IMR-90 (cell line): Measurements from ENCODE around the gene TMEM235. TPM values are rescaled to one million over a fixed set of nuclear protein-coding genes. Genes with fewer than 3 reads are reported as not detected.

ENCODE experiments used
- ATAC-seq: fragments of 200-7000 bp; cut with Tn5 transposase; 2 replicates; pipeline ENCODE4 v1.9.1; 2020; ENCODE audit warnings: low read depth, mild to moderate bottlenecking, moderate library complexity
- BruUV-seq: library from RNA; stranded (reverse); fragments of 400-500 nt; replicated peaks from 2 replicates; lab custom pipeline; 2021; lab: Mats Ljungman, UMichigan
- CTCF ChIA-PET: fragments of 300-600 bp; formaldehyde crosslinking; extraction: SDS; loops from one replicate; lab custom pipeline; 2021; ENCODE audit warnings: antibody characterized with exemption; lab: Yijun Ruan, JAX
- POLR2A ChIA-PET: fragments of 300-600 bp; sonication (Branson Sonifier 250); formaldehyde crosslinking; loops from one replicate; lab custom pipeline; 2022; ENCODE audit warnings: antibody characterized with exemption; ENCODE audit not compliant: unreplicated experiment; lab: Charles Lee
- DNase-seq: peaks from one replicate; pipeline ENCODE4 v3.0.0; 2013
- H2AFZ ChIP-seq: replicated peaks from 2 replicates; pipeline ENCODE3; 2013; ENCODE audit warnings: low read length, mild to moderate bottlenecking; ENCODE audit not compliant: poor library complexity
- H2AK5ac ChIP-seq: 2 replicates; pipeline ENCODE4 v1.6.1; 2013; ENCODE audit warnings: low read depth, low read length, inconsistent platforms
- H2AK9ac ChIP-seq: replicated peaks from 2 replicates; pipeline ENCODE3; 2013; ENCODE audit warnings: mild to moderate bottlenecking, low read depth, low read length, moderate library complexity; ENCODE audit not compliant: poor library complexity
- H2BK120ac ChIP-seq: 2 replicates; pipeline ENCODE4 v1.6.1; 2013; ENCODE audit warnings: low read depth, low read length, inconsistent platforms
- H2BK15ac ChIP-seq: 3 replicates; pipeline ENCODE4 v1.6.1; 2013; ENCODE audit warnings: low read depth, low read length, inconsistent platforms
- H2BK20ac ChIP-seq: 2 replicates; pipeline ENCODE4 v1.6.1; 2013; ENCODE audit warnings: low read depth, mild to moderate bottlenecking, inconsistent platforms, low read length, moderate library complexity
- H2BK5ac ChIP-seq: 2 replicates; pipeline ENCODE4 v1.6.1; 2013; ENCODE audit warnings: mild to moderate bottlenecking, low read depth, low read length, inconsistent platforms; ENCODE audit not compliant: poor library complexity, severe bottlenecking
- H3K14ac ChIP-seq: replicated peaks from 2 replicates; pipeline ENCODE4 v1.6.1; 2013; ENCODE audit warnings: low read depth, low read length, inconsistent platforms
- H3K18ac ChIP-seq: 2 replicates; pipeline ENCODE4 v1.6.1; 2013; ENCODE audit warnings: low read depth, low read length, control low read depth
- H3K23ac ChIP-seq: 2 replicates; pipeline ENCODE4 v1.6.1; 2013; ENCODE audit warnings: low read depth, low read length, inconsistent platforms
- H3K27ac ChIP-seq: 2 replicates; pipeline ENCODE4 v1.5.1; 2013; ENCODE audit warnings: mild to moderate bottlenecking, control low read depth, low read length; ENCODE audit not compliant: insufficient read depth
- H3K27me3 ChIP-seq: 2 replicates; pipeline ENCODE4 v1.6.1; 2013; ENCODE audit warnings: low read length; ENCODE audit not compliant: control insufficient read depth, insufficient read depth
- H3K36me3 ChIP-seq: 2 replicates; pipeline ENCODE4 v1.6.1; 2013; ENCODE audit warnings: low read length, mixed read lengths; ENCODE audit not compliant: control insufficient read depth, insufficient read depth
- H3K4ac ChIP-seq: 2 replicates; pipeline ENCODE4 v1.6.1; 2013; ENCODE audit warnings: low read depth, low read length, inconsistent platforms
- H3K4me1 ChIP-seq: 2 replicates; pipeline ENCODE4 v1.6.1; 2013; ENCODE audit warnings: low read length, mixed read lengths; ENCODE audit not compliant: control insufficient read depth, insufficient read depth
- H3K4me2 ChIP-seq: 2 replicates; pipeline ENCODE4 v1.6.1; 2013; ENCODE audit warnings: low read depth, mild to moderate bottlenecking, control low read depth, low read length, moderate library complexity
- H3K4me3 ChIP-seq: 2 replicates; pipeline ENCODE4 v1.5.1; 2013; ENCODE audit warnings: low read depth, mild to moderate bottlenecking, control low read depth, low read length, moderate library complexity; ENCODE audit not compliant: insufficient read depth
- H3K56ac ChIP-seq: 2 replicates; pipeline ENCODE4 v1.6.1; 2013; ENCODE audit warnings: low read length, inconsistent platforms; ENCODE audit not compliant: insufficient read depth; ENCODE audit errors: extremely low read depth
- H3K79me1 ChIP-seq, 2 experiments: 2 replicates each; pipeline ENCODE4 v1.6.1; 2013; ENCODE audit warnings: low read length in 2 of 2, inconsistent platforms in 1 of 2, low read depth in 1 of 2
- H3K9ac ChIP-seq: 2 replicates; pipeline ENCODE4 v1.6.1; 2013; ENCODE audit warnings: low read depth, low read length, control low read depth
- H3K9me1 ChIP-seq: 2 replicates; pipeline ENCODE4 v1.6.1; 2013; ENCODE audit warnings: low read length, inconsistent platforms; ENCODE audit not compliant: insufficient read depth
- H3K9me3 ChIP-seq: 2 replicates; pipeline ENCODE4 v1.6.1; 2013; ENCODE audit warnings: low read length; ENCODE audit not compliant: control insufficient read depth, insufficient read depth
- H4K20me1 ChIP-seq: 2 replicates; pipeline ENCODE4 v1.6.1; 2013; ENCODE audit warnings: low read length, inconsistent platforms; ENCODE audit not compliant: insufficient read depth
- H4K5ac ChIP-seq: 2 replicates; pipeline ENCODE4 v1.6.1; 2013; ENCODE audit warnings: mild to moderate bottlenecking, low read depth, low read length, control low read depth
- H4K8ac ChIP-seq, 2 experiments: 2 replicates each; pipeline ENCODE4 v1.6.1; 2013; ENCODE audit warnings: low read depth in 2 of 2, low read length in 2 of 2, control low read depth in 1 of 2, inconsistent platforms in 1 of 2
- H4K91ac ChIP-seq: 2 replicates; pipeline ENCODE4 v1.6.1; 2013; ENCODE audit warnings: low read depth, low read length, inconsistent platforms; ENCODE audit not compliant: insufficient read depth
- BHLHE40 ChIP-seq: fragments of 150-350 bp; IDR thresholded peaks from 2 replicates; pipeline ENCODE4 v1.6.1; 2016; ENCODE audit warnings: mild to moderate bottlenecking, low read depth, low read length
- CEBPB ChIP-seq: IDR thresholded peaks from 2 replicates; pipeline ENCODE4 v1.6.1; 2012; ENCODE audit warnings: low read depth, low read length, improper control_type of control experiment
- FOS ChIP-seq: fragments of 150-350 bp; IDR thresholded peaks from 2 replicates; pipeline ENCODE4 v1.6.1; 2016; ENCODE audit warnings: low read depth, low read length
- MXI1 ChIP-seq: IDR thresholded peaks from 2 replicates; pipeline ENCODE4 v1.6.1; 2012; ENCODE audit warnings: low read depth, mild to moderate bottlenecking, low read length, moderate library complexity, borderline replicate concordance
- POLR2A ChIP-seq: IDR thresholded peaks from 2 replicates; pipeline ENCODE4 v1.6.1; 2012; ENCODE audit warnings: mild to moderate bottlenecking, low read depth, low read length
- RAD21 ChIP-seq: IDR thresholded peaks from 2 replicates; pipeline ENCODE4 v1.6.1; 2012; ENCODE audit warnings: low read length, improper control_type of control experiment
- RFX5 ChIP-seq: IDR thresholded peaks from 2 replicates; pipeline ENCODE4 v1.8.0; 2012; ENCODE audit warnings: low read depth, mild to moderate bottlenecking, low read length, moderate library complexity
- SMC3 ChIP-seq: fragments of 150-350 bp; IDR thresholded peaks from 2 replicates; pipeline ENCODE4 v1.6.1; 2016; ENCODE audit warnings: low read depth, mild to moderate bottlenecking, antibody characterized with exemption, low read length, moderate library complexity
- WGBS, 2 experiments: methylation state at CpG; one replicate each; pipeline versions ENCODE4 v1.1.5 to v1.1.7; 2013; ENCODE audit warnings: missing lambda C conversion rate in 2 of 2; ENCODE audit not compliant: insufficient read length in 1 of 2; ENCODE audit errors: extremely low coverage in 2 of 2; 5-methylcytosine and 5-hydroxymethylcytosine counted together
- dilution Hi-C: fragments of 300-500 bp; cut with HindIII; formaldehyde crosslinking; loops from one replicate; pipeline ENCODE4 v1.14.3; 2018; ENCODE audit warnings: low sequenced_read_pairs; ENCODE audit not compliant: unreplicated experiment
- in situ Hi-C: fragments of 300-500 bp; cut with MboI; formaldehyde crosslinking; loops from 3 replicates; pipeline ENCODE4 v1.14.3; 2019; ENCODE audit warnings: low sequenced_read_pairs, inconsistent platforms, mixed read lengths
- intact Hi-C: fragments of 100-400 bp; cut with micrococcal nuclease; formaldehyde crosslinking; loops from 2 replicates; pipeline ENCODE4 v1.10.0; 2022
- polyA plus RNA-seq, 3 experiments: library from polyadenylated mRNA; depleted of rRNA; stranded (reverse); fragments of >200 nt; gene quantifications; 2 replicates each; pipeline ENCODE4 v1.2.3, GENCODE V29; 2012; ENCODE audit warnings: low replicate concordance in 1 of 3
- total RNA-seq: library from RNA; depleted of rRNA; stranded (reverse); fragments of >200 nt; gene quantifications from 2 replicates; pipeline ENCODE4 v1.2.3, GENCODE V29; 2012

The TMEM235 gene
- total and polyA plus RNA-seq, 2 of the 4 experiments (the other 2 are of a cell fraction): not detected

GRCh38 chr17:78205124-78205775 lies 26.2 kb upstream of the TMEM235 start:
- DNase-seq: no peak

More at GRCh38 chr17:78205124-78205775, 26.2 kb upstream of the TMEM235 start:
- WGBS, 2 experiments: 91% methylated on average over 10 of the region's 17 CpGs; no CpG with 5 or more reads in 1 of the 2 experiments
- no peak overlapping the region for H2BK15ac ChIP-seq
- H3K56ac ChIP-seq: no peak overlapping the region; the same call in 1 of the 2 replicates
- H2BK120ac ChIP-seq: no peak overlapping the region
- H4K5ac ChIP-seq: no peak overlapping the region
- H3K27me3 ChIP-seq: no peaks in the 10 kb centered on the region
- H2AK5ac ChIP-seq: no peak overlapping the region
- H3K23ac ChIP-seq: no peak overlapping the region
- peaks cover 4% of the 10 kb centered on the region; the same call in 1 of the 2 replicates for H3K36me3 ChIP-seq
- intact Hi-C loops: no loop called here
- H3K27ac ChIP-seq: no peak overlapping the region
- H4K91ac ChIP-seq: no peak overlapping the region
- H2AK9ac ChIP-seq: no peak overlapping the region
- H4K20me1 ChIP-seq: no peaks in the 10 kb centered on the region
- no peak overlapping the region for H3K4ac ChIP-seq
- H2BK5ac ChIP-seq: no peak overlapping the region
- no peak overlapping the region for H3K18ac ChIP-seq
- H2AFZ ChIP-seq: no peak overlapping the region
- no TSS peak for BruUV-seq
- ChIA-PET POLR2A (no interaction called here), CTCF (no interaction called here)
- no peak overlapping the region for H3K14ac ChIP-seq
- no peak for ATAC-seq
- H3K4me3 ChIP-seq: no peak overlapping the region
- H3K4me1 ChIP-seq: no peaks in the 10 kb centered on the region
- H3K9me3 ChIP-seq: no peaks in the 10 kb centered on the region
- no peak overlapping the region for H3K9ac ChIP-seq
- dilution Hi-C loops: no loop called here
- no peak overlapping the region for H2BK20ac ChIP-seq
- in situ Hi-C loops: no loop called here
- no peak overlapping the region for H3K4me2 ChIP-seq
- no peak for TF ChIP-seq RAD21
- no peak for TF ChIP-seq FOS
- TF ChIP-seq POLR2A: no peak
- no peak for TF ChIP-seq MXI1
- no peak for TF ChIP-seq BHLHE40
- TF ChIP-seq CEBPB: no peak
- no peak for TF ChIP-seq SMC3
- TF ChIP-seq RFX5: no peak
- H3K79me1 ChIP-seq: no peaks in the 10 kb centered on the region; a peak in 1 of 4 replicates
- H4K8ac ChIP-seq: no peak overlapping the region
- H3K9me1 ChIP-seq: no peaks in the 10 kb centered on the region
